Renal cortical epithelial cell (primary cell): Measurements from ENCODE around the gene CDK6. TPM values are rescaled to one million over a fixed set of nuclear protein-coding genes. Genes with fewer than 3 reads are reported as not detected.
A peak's percentile ranks its signal among the peaks of the same experiment; 100 is the strongest.

Experiments used
- DNase-seq: peaks from one replicate; pipeline ENCODE4 v3.0.0-alpha.2; 2011; ENCODE audit warnings: low read depth
- total RNA-seq: library from RNA; depleted of rRNA; stranded (reverse); fragments of >200 nt; gene quantifications from 2 replicates; pipeline ENCODE4 v1.2.3, GENCODE V29; 2014

Gene CDK6
- total RNA-seq, 1 donor from 2014 or later: 138 TPM

- DNase-seq: no peak
Measured at GRCh38 chr7:92845736-92846135, 9.4 kb upstream of the CDK6 start.

- DNase-seq: no peak
Measured at GRCh38 chr7:92843781-92844180, 7.4 kb upstream of the CDK6 start.

- DNase-seq: no peak
Measured at GRCh38 chr7:92843034-92843760, 6.8 kb upstream of the CDK6 start.

- no peak for DNase-seq
Measured at GRCh38 chr7:92841192-92841591, 4.8 kb upstream of the CDK6 start.

GRCh38 chr7:92840316-92840715, 3.9 kb upstream of the CDK6 start:
- no peak for DNase-seq

- DNase-seq: no peak
Measured at GRCh38 chr7:92839901-92840300, 3.5 kb upstream of the CDK6 start.

GRCh38 chr7:92838934-92839333, 2.6 kb upstream of the CDK6 start:
- DNase-seq: no peak

GRCh38 chr7:92837000-92837749, 802 bp upstream of the CDK6 start:
- DNase-seq: no peak

GRCh38 chr7:92835851-92836488, 403 bp downstream of the CDK6 start:
- no peak for DNase-seq

GRCh38 chr7:92835261-92835850, 1.0 kb downstream of the CDK6 start:
- peak; percentile 79 for DNase-seq

- no peak for DNase-seq
Measured at GRCh38 chr7:92834507-92835260, 1.7 kb downstream of the CDK6 start.

- no peak for DNase-seq
Measured at GRCh38 chr7:92833766-92834506, 2.4 kb downstream of the CDK6 start.

GRCh38 chr7:92833024-92833765, 3.2 kb downstream of the CDK6 start:
- DNase-seq: peak; percentile 54

- no peak for DNase-seq
Measured at GRCh38 chr7:92832534-92833023, 3.8 kb downstream of the CDK6 start.

- peak; percentile 79 for DNase-seq
Measured at GRCh38 chr7:92831716-92832533, 4.4 kb downstream of the CDK6 start.

GRCh38 chr7:92830532-92831110, 5.8 kb downstream of the CDK6 start:
- DNase-seq: no peak

- no peak for DNase-seq
Measured at GRCh38 chr7:92830027-92830426, 6.3 kb downstream of the CDK6 start.

GRCh38 chr7:92827464-92828120, 8.8 kb downstream of the CDK6 start:
- DNase-seq: no peak
